ENCODE measurements around the gene P2RX1. TPM values are rescaled to one million over a fixed set of nuclear protein-coding genes. Genes with fewer than 3 reads are reported as not detected.

P2RX1 gene
- total and polyA plus RNA-seq, 4 experiments from 2014 or later: not detected

DNA sequence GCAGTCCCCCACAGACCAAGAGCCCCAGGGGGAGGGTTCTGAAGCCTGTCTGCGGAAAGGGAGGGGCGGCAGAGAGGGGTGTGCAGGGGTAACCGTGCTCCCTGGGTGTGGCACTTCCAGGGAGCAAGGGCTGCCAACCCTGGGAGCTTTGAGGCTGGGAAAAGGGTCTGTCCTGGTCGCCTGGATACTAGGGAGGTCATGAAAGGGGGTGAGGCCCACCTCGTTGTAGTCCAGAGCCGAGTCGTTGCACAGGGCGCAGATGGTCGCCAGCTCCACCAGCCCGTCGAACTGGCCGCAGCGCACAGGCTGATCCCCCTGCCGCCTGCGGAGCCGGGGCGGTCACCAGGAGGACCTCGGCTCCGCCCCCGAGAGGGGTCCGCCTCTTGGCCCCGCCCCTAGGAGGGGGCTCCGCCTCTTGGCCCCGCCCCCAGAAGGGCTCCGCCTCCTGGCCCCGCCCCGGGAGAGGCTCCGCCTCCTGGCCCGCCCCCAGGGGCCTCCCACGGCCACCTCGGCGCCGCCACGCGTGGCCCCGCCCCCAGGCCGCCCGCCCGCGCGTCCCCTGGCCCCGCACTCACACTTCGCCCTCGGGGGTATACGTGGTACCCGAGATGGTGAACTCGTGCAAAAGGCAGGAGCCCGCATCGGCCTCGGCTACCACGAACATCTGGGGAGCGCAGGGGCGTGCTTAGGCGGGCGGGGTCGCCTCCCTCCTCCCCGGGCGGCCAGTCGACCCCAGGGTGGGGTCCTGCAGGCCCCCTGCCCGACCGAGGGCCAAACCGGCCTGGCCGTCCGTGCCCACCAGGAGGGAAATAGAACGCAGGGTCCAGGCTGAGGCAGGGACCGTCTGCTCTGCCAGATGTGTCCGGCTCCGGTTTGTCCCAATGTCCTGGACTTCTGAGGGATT is 28.5 kb upstream of the P2RX1 start:
- DNase-seq: peak in 3 of 5 donors; percentile 22 to 44 (median 41)
- intact Hi-C loops (cut with micrococcal nuclease): loop anchor here (2.0 kb wide), 1 partner anchor 20 kb away; the partner anchor contains the start of gene ATP2A3
- Histone ChIP-seq H3K36me3 (ENCODE audit: insufficient read depth, low read length) (peaks cover 81% of the 10 kb centered on the region), H3K4me3 (ENCODE audit: low read length in 2 of 2) (no peak overlapping the region), H3K27me3 (ENCODE audit: insufficient read depth, low read length) (no peaks in the 10 kb centered on the region), H3K9me3 (ENCODE audit: control insufficient read depth in 1 of 2, low read length in 2 of 2) (no peaks in the 10 kb centered on the region), H3K4me1 (ENCODE audit: insufficient read depth, low read length) (no peaks in the 10 kb centered on the region), H3K27ac (ENCODE audit: low read depth, low read length) (no peak overlapping the region)
- ChIA-PET CTCF (ENCODE audit: partially characterized antibody) (interaction anchor here (1.0 kb wide), 1 partner anchor 9 kb away, joined by 3 read pairs; no protein-coding TSS in a partner anchor), POLR2A (ENCODE audit: partially characterized antibody) (interaction anchor here (0.9 to 1.1 kb wide), 2 partner anchors 18 to 21 kb away, joined by 3 read pairs; no protein-coding TSS in a partner anchor)
- Mint-ChIP-seq H3K27me3 (no peaks in the 10 kb centered on the region), H3K4me1 (peaks cover 0 to 3% (median under 1%) of the 10 kb centered on the region in 4 donors), H3K27ac (no peak overlapping the region), H3K9me3 (no peaks in the 10 kb centered on the region), H3K4me3 (no peak overlapping the region), H3K36me3 (peaks cover 37 to 71% of the 10 kb centered on the region in 2 donors)

GRCh38 chr17:3943240-3943891 is 27.1 kb upstream of the P2RX1 start:
- CTCF ChIA-PET (ENCODE audit: partially characterized antibody): no interaction called here

DNA sequence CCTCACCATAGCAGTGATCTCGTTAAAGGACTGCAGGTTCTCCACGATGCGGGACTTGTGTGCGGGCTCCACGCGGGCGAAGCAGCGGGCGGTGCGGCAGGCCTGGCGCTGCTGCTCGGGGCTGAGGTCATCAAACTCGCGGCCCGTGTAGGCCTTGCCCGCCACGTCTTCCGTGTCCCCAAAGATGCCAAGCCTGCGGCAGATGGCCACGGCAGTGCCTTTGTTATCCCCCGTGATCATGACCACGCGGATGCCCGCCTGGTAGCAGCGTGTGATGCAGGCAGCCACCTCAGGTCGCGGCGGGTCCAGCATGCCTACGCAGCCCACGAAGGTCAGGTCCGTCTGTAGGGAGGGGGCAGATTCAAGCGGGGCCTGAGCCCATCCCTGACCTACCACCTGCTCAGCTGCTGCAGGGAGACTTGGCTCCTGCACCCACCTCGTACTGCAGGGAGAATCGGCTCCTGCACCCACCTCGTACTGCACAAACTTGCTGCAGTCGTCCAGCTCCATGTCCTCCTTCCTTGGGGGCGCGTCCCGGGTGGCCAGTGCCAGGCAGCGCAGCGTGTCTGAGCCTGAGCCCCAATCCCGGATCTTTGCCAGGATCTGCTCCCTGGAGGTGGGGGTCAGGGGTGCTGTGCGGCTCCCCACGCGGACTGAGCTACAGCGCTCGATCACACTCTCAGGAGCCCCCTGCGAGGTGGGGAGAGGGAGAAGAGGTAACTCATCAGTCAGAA is 24.9 kb upstream of the P2RX1 start:
- no peak for DNase-seq
- Mint-ChIP-seq H3K27me3 (no peaks in the 10 kb centered on the region), H3K4me3 (no peak overlapping the region), H3K4me1 (peaks cover 0 to 8% (median under 1%) of the 10 kb centered on the region in 4 donors), H3K27ac (no peak overlapping the region), H3K9me3 (no peaks in the 10 kb centered on the region), H3K36me3 (peaks cover 48 to 69% of the 10 kb centered on the region in 2 donors)
- H3K27me3 ChIP-seq (ENCODE audit: insufficient read depth, low read length): no peaks in the 10 kb centered on the region
- no peaks in the 10 kb centered on the region for H3K9me3 ChIP-seq (ENCODE audit: control insufficient read depth in 1 of 2, low read length in 2 of 2)
- ChIA-PET POLR2A (ENCODE audit: partially characterized antibody) (no interaction called here), CTCF (ENCODE audit: partially characterized antibody) (no interaction called here)
- peaks cover 75% of the 10 kb centered on the region for H3K36me3 ChIP-seq (ENCODE audit: insufficient read depth, low read length)
- no peak overlapping the region for H3K27ac ChIP-seq (ENCODE audit: low read depth, low read length)
- intact Hi-C loops (cut with micrococcal nuclease): no loop called here
- no peaks in the 10 kb centered on the region for H3K4me1 ChIP-seq (ENCODE audit: insufficient read depth, low read length)
- no peak overlapping the region for H3K4me3 ChIP-seq (ENCODE audit: low read length in 2 of 2)

More at GRCh38 chr17:3943240-3943891, 27.1 kb upstream of the P2RX1 start:
- H3K4me3 Mint-ChIP-seq: no peak overlapping the region
- H3K27me3 ChIP-seq (ENCODE audit: insufficient read depth, low read length): no peaks in the 10 kb centered on the region
- no peak for DNase-seq
- H3K4me1 ChIP-seq (ENCODE audit: insufficient read depth, low read length): no peaks in the 10 kb centered on the region
- no peak overlapping the region for H3K4me3 ChIP-seq (ENCODE audit: low read length in 2 of 2)
- POLR2A ChIA-PET (ENCODE audit: partially characterized antibody): no interaction called here
- no peaks in the 10 kb centered on the region for H3K27me3 Mint-ChIP-seq
- peaks cover 0 to 2% (median under 1%) of the 10 kb centered on the region in 4 donors for H3K4me1 Mint-ChIP-seq
- H3K36me3 ChIP-seq (ENCODE audit: insufficient read depth, low read length): peaks cover 73% of the 10 kb centered on the region
- H3K9me3 ChIP-seq (ENCODE audit: control insufficient read depth in 1 of 2, low read length in 2 of 2): no peaks in the 10 kb centered on the region
- no peak overlapping the region for H3K27ac ChIP-seq (ENCODE audit: low read depth, low read length)
- H3K9me3 Mint-ChIP-seq: no peaks in the 10 kb centered on the region
- no peak overlapping the region for H3K27ac Mint-ChIP-seq
- peaks cover 36 to 69% of the 10 kb centered on the region in 2 donors for H3K36me3 Mint-ChIP-seq
- intact Hi-C loops (cut with micrococcal nuclease): no loop called here

DNA sequence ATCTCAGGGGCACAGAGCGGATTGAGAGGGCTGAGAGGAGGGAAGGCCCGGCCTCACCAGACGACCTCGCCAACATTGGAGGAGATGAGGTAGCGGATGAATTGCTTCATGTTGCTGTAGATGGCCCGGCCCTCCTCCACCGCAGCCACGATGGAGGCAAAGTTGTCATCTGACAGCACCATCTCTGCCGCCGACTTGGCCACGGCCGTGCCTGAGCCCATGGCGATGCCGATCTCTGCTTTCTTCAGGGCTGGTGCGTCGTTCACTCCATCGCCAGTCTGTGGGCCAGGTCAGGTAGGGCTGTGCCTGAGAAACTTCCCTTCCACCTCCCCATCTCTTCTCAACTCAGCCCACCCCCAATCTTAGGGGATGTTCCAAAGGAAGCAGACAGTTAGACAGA is 21.1 kb upstream of the P2RX1 start:
- no peaks in the 10 kb centered on the region for H3K4me1 ChIP-seq (ENCODE audit: insufficient read depth, low read length)
- peaks cover 0 to 8% (median under 1%) of the 10 kb centered on the region in 4 donors for H3K4me1 Mint-ChIP-seq
- no peak overlapping the region for H3K27ac ChIP-seq (ENCODE audit: low read depth, low read length)
- POLR2A ChIA-PET (ENCODE audit: partially characterized antibody): no interaction called here
- no peak for DNase-seq
- peaks cover 60% of the 10 kb centered on the region for H3K36me3 ChIP-seq (ENCODE audit: insufficient read depth, low read length)
- no peaks in the 10 kb centered on the region for H3K9me3 ChIP-seq (ENCODE audit: control insufficient read depth in 1 of 2, low read length in 2 of 2)
- peaks cover 40 to 64% of the 10 kb centered on the region in 2 donors for H3K36me3 Mint-ChIP-seq
- no peaks in the 10 kb centered on the region for H3K27me3 ChIP-seq (ENCODE audit: insufficient read depth, low read length)
- intact Hi-C loops (cut with micrococcal nuclease): no loop called here
- no peak overlapping the region for H3K4me3 Mint-ChIP-seq
- CTCF ChIA-PET (ENCODE audit: partially characterized antibody): no interaction called here
- H3K27me3 Mint-ChIP-seq: no peaks in the 10 kb centered on the region
- H3K27ac Mint-ChIP-seq: peak overlapping the region in 2 of 7 donors; percentile 41 to 90
- no peaks in the 10 kb centered on the region for H3K9me3 Mint-ChIP-seq
- no peak overlapping the region for H3K4me3 ChIP-seq (ENCODE audit: low read length in 2 of 2)

- no peaks in the 10 kb centered on the region for H3K9me3 Mint-ChIP-seq
- ChIA-PET POLR2A (ENCODE audit: partially characterized antibody) (interaction anchor here (1.0 kb wide), 1 partner anchor 27 kb away, joined by 7 read pairs; no protein-coding TSS in a partner anchor), CTCF (ENCODE audit: partially characterized antibody) (interaction anchor here (0.9 to 1.6 kb wide), 7 partner anchors 10 to 139 kb away, joined by 3 to 6 read pairs (median 3); no protein-coding TSS in a partner anchor)
- H3K36me3 ChIP-seq (ENCODE audit: insufficient read depth, low read length): peaks cover 49% of the 10 kb centered on the region
- peaks cover 47 to 65% of the 10 kb centered on the region in 2 donors for H3K36me3 Mint-ChIP-seq
- no peaks in the 10 kb centered on the region for H3K27me3 ChIP-seq (ENCODE audit: insufficient read depth, low read length)
- no peak overlapping the region for H3K4me3 Mint-ChIP-seq
- no peaks in the 10 kb centered on the region for H3K4me1 ChIP-seq (ENCODE audit: insufficient read depth, low read length)
- no peak for DNase-seq
- peak overlapping the region in 1 of 7 donors; percentile 81 for H3K27ac Mint-ChIP-seq
- no peak overlapping the region for H3K27ac ChIP-seq (ENCODE audit: low read depth, low read length)
- no peaks in the 10 kb centered on the region for H3K9me3 ChIP-seq (ENCODE audit: control insufficient read depth in 1 of 2, low read length in 2 of 2)
- H3K27me3 Mint-ChIP-seq: no peaks in the 10 kb centered on the region
- intact Hi-C loops (cut with micrococcal nuclease): no loop called here
- peaks cover 0 to 8% (median under 1%) of the 10 kb centered on the region in 4 donors for H3K4me1 Mint-ChIP-seq
- H3K4me3 ChIP-seq (ENCODE audit: low read length in 2 of 2): no peak overlapping the region
Observed at GRCh38 chr17:3935825-3936355, 19.6 kb upstream of the P2RX1 start.

- Mint-ChIP-seq H3K36me3 (peaks cover 46 to 63% of the 10 kb centered on the region in 2 donors), H3K27me3 (no peaks in the 10 kb centered on the region), H3K9me3 (no peaks in the 10 kb centered on the region), H3K4me1 (peaks cover 0 to 8% (median under 1%) of the 10 kb centered on the region in 4 donors), H3K27ac (no peak overlapping the region), H3K4me3 (no peak overlapping the region)
- peak in 1 of 5 donors; percentile 16 for DNase-seq
- peaks cover 53% of the 10 kb centered on the region for H3K36me3 ChIP-seq (ENCODE audit: insufficient read depth, low read length)
- H3K4me1 ChIP-seq (ENCODE audit: insufficient read depth, low read length): no peaks in the 10 kb centered on the region
- H3K4me3 ChIP-seq (ENCODE audit: low read length in 2 of 2): no peak overlapping the region
- intact Hi-C loops (cut with micrococcal nuclease): no loop called here
- no peaks in the 10 kb centered on the region for H3K9me3 ChIP-seq (ENCODE audit: control insufficient read depth in 1 of 2, low read length in 2 of 2)
- ChIA-PET POLR2A (ENCODE audit: partially characterized antibody) (interaction anchor here (0.7 kb wide), 1 partner anchor 30 kb away, joined by 4 read pairs; no protein-coding TSS in a partner anchor), CTCF (ENCODE audit: partially characterized antibody) (interaction anchor here (1.3 to 2.4 kb wide), 5 partner anchors 11 to 108 kb away, joined by 3 to 7 read pairs (median 4); no protein-coding TSS in a partner anchor)
- H3K27ac ChIP-seq (ENCODE audit: low read depth, low read length): no peak overlapping the region
- H3K27me3 ChIP-seq (ENCODE audit: insufficient read depth, low read length): no peaks in the 10 kb centered on the region
Observed at GRCh38 chr17:3935140-3935542, 18.9 kb upstream of the P2RX1 start.

All from CD4-positive, alpha-beta memory T cell (primary cell).